Measurements from ENCODE around the gene CHADL.

Gene CHADL

DNA sequence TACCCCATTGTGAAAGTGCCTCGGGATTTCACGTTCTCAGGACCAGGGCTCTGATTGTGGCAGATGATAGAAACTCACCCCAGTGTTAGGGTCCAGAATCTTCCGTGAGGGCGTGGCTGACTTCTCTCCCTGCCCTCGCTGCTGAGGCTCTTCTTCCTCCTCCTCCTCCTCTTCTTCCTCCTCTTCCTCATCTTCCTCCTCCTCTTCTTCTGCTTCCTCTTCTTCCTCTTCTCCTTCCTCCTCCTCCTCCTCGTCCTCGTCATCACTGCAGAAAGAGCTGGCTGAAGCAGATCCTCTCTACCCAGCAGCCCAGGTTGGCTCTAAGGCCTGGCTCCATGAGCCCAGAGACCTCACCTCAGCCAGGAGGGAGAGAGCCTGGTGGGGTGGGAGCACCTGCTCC, 13.5 kb upstream of the CHADL start:
- no peak for FAIRE-seq

- FAIRE-seq: no peak
Observed at GRCh38 chr22:41252365-41252764, 11.6 kb upstream of the CHADL start.

- no peak for FAIRE-seq
Observed at GRCh38 chr22:41250127-41250526, 9.4 kb upstream of the CHADL start.

- no peak for FAIRE-seq
Observed at GRCh38 chr22:41249442-41249841, 8.7 kb upstream of the CHADL start.

DNA sequence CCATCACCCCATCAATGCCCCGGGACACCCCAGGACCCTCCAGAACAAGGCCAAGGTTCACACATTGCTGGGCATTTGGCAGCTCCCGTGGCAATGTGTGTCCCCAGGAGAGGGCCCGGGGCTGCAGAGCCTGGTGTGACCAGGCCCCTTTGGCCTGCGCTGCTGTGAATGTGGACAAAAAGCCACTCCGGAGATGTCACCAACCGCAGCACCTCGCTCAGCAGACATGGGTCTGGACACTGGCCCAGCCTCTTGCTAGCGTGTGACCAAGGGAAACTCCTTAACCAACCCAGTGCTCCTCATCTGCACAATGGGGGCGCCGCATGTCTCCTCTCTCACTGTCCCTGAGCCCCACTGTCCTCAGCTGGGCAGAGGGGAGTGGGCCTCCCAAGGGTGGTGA, 8.0 kb upstream of the CHADL start:
- FAIRE-seq: no peak

DNA sequence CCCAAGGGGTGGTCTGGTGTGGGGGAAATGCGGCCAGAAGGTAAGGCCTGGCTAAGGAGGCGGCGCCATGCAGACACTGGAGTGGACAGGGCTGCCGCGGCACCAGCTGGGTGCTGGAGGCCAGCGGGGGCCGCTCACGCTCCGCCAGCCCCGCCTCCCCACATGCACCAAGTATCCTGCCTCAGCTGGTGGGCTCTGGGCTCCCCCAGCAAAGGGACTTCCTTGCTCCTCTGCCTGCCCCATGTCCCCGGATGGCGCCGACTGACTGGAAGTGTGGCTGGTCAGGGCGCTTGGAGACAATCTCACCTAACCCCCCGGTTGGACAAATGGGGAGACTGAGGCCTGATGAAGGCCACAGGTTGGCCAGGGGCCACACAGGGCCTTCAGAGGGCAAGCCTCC, 7.6 kb upstream of the CHADL start:
- FAIRE-seq: no peak

DNA sequence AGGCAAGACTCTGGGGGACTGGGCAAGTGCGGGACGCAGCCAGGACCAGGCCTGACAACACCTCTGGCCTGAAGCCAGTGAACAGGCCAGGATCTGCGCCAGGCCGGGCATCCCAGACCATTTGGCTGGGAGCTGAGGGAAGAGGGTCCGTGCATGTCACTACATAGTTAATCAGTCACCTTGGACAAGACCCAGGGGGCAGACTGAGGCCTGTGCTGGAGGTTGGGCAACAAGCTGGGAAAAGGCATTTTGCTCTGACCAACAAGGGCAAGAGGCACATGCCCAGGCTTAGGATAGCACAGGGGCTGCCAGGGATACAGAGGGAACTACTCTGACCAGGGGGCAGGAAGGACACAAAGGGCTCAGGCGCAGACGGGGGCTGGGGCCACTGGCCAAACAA, 7.0 kb upstream of the CHADL start:
- FAIRE-seq: no peak

- FAIRE-seq: no peak
Observed at GRCh38 chr22:41245917-41246499, 5.3 kb upstream of the CHADL start.

GRCh38 chr22:41243361-41243760, 2.6 kb upstream of the CHADL start:
- no peak for FAIRE-seq

- no peak for FAIRE-seq
Observed at GRCh38 chr22:41242396-41243117, 1.8 kb upstream of the CHADL start.

DNA sequence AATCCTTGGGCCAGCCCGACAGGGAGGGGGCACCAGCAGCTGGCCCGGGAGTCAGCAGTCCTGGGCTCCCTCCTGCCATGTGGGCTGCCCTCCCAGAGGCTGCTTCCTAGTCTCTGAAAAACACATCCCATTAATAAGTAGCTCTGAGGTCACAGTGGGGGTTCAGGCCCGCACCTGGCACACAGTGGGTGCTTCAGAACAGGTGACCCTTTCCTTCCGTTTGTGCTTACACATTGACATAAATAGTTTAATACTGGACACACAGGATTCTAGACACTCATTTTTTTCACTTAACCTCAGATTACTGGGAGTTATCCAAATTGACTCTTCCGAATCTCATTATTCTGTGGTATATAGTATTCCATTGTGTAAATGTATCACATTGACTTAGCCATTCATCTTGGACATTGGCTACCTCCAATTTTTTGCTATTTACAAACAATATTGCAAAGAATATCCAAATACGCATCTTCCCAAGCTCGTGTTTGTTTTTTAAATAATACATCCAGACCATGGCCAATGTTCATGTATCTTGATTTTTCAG, 474 bp upstream of the CHADL start:
- FAIRE-seq: no peak

DNA sequence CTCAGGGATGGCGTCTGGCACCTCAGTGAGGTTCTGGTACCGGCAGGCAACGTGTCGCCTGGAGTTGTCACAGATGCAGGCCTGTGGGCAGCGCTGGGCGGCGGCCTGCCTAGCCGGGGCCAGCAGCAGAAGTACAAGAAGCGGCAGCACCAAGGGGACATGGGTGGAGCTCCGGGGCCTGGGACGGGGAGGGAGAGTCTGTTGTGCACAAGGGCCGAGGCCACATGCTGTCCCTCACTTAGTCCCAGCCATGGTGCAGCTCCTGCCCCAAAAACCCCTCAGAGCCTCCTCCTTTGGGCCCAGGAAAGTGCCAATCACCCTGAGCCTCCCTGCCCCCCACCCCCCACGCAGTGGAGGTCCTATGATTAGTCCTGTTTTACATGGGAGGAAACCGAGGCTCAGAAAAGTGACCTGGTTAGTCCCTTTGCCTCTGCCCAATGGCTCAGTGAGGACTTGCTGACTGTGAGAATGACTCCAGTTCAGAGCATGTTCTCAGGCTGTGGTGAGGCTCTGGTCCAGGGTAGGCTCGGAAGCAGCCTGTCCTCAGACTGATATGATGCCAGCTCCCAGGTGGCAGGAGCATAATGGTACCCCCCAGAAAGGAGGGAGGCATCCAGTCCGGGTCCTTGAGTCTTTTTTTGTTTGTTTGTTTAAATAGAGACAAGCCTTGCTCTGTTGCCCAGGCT, 1.1 kb downstream of the CHADL start:
- no peak for FAIRE-seq

- no peak for FAIRE-seq
Observed at GRCh38 chr22:41238570-41239442, 1.9 kb downstream of the CHADL start.

DNA sequence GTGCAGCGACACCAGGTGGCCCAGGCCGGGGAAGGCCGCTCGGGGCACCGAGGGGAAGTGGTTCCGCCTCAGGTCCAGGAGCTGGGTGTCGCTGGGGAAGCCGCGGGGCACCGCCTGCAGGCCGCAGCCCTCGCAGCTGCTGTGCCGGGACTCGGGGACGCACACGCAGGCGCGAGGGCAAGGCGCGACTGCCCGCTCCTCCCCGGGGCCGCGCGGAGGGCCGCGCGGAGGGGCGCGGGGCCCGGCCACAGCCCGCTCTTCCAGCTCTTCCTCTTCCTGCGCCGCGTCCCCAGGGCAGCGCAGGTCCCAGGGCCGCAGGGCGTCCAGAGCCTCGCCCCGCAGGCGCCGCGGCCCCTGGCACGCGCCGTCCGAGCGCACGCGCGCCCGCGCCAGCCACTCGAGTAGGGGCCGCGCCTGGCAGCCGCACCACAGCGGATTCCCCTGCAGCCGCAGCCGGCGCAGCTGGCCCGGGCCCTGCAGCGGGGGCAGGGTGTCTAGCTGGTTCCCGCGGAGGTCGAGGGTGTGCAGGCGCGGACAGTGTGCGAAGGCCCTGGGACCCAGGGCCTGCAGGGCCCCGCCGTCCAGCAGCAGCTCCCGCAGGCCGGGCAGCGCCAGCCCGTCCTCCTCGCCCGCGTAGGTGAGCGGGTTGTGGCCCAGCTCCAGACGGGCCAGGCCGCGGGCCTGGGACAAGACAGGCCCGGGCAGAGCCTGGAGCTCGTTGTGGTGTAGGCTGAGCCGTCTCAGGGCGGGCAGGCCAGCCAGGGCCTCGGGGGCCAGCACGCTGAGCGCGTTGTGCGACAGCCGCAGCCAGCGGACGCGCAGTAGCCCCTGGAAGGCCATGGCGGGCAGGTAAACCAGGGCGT, 2.8 kb downstream of the CHADL start:
- no peak for FAIRE-seq

- FAIRE-seq: no peak
Observed at GRCh38 chr22:41237036-41237706, 3.6 kb downstream of the CHADL start.

DNA sequence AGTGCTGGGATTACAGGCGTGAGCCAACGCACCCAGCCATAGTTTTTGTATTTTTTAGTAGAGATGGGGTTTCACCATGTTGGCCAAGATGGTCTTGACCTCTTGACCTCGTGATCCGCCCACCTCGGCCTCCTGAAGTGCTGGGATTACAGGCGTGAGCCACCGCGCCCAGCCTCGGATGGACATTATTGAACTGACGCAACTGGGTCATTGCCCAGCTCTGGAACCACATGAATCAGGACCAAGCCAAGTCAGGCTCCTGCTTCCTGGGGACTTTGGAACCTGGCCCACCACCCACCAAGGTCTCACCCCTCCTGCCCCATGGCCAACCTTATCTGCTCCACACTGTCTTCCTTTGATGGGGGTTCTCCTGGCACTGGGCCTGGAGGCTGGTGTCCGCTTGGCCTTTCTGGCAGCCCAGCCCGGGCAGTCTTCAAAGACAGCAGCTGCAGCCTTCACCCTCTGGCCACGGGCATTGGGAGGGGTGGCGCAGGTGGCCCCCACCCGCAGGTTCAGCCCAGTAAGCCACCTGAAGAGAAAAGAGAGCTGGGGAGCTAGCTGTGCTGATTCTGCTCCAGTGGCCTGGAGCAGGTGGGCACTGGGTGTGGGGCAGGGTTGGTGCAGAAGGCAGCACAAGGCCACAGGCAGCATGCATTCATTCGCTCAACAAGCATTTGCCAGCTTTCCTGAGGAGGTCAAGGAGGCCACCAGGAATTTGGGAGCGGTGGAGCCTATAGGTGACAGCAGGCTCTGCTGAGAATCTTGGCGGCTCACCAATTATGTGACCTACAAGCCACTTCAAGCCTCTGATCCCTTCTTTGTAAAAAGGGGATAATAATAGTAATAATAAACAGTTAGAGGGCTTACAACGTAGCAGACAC, 5.7 kb downstream of the CHADL start:
- no peak for FAIRE-seq

DNA sequence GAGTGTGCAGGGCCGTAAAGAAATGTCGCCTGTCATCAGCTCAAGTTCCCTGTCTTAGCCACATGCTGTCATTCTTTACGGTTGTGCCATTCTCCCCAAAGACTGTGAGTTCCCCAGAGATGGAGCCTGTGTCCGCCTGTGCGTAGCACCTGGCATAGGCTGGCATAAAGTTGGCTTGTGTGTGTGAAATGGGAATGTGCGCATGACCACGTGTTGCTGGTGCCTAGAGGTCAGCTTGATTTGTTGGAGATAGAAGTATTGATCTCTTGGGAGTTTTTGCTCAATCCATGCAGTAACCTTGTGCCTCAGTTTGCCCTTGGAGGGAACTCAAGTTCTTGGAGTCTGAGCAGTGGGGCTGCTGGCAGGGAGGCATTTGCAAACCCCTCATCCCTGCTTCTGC, 9.4 kb downstream of the CHADL start:
- no peak for FAIRE-seq

DNA sequence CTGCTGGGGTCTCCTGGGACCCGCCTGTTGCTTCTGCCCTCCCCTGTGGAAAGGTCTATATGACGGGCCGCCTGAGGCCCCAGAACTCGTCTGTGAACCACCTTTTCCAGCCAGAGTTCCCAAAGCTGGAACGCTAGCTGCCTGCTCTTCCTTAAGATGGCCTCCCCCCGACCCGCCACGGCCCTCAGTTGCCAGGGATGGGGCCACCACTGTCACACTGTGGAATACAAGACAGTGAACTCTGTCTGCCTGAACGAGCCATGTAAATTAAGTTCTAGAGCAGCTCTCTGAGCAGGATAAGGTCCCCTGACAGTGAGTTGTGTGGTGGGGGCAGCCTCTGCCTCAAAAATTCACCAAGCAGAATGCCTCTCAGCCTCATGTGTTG, 10.3 kb downstream of the CHADL start:
- FAIRE-seq: no peak

- no peak for FAIRE-seq
Observed at GRCh38 chr22:41229730-41230400, 10.9 kb downstream of the CHADL start.

DNA sequence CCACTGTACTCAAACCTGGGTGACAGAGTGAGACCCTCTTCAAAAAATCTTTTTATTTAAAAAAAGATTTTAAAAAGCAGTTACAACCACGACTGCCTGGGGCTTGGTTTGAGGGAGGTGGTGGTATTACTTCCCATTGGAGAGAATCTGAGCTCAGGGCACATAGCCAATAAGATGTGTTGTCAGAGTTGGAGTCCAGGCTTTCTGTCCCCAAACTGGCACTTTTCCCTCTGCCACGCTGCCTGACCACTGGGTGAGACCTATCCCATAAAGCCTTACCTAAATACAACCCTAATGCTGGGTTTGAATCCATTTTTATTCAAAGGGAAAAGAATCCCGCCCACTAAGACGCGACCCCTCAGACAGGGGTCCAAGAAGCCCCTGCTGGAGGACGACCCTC, 11.5 kb downstream of the CHADL start:
- FAIRE-seq: no peak
